AG08395 (cell line): ENCODE measurements around the gene TMEM123.

Experiments used
- DNase-seq: peaks from one replicate; pipeline ENCODE4 v3.0.0; 2012; ENCODE audit warnings: mixed read lengths, low spot score

The TMEM123 gene

DNA sequence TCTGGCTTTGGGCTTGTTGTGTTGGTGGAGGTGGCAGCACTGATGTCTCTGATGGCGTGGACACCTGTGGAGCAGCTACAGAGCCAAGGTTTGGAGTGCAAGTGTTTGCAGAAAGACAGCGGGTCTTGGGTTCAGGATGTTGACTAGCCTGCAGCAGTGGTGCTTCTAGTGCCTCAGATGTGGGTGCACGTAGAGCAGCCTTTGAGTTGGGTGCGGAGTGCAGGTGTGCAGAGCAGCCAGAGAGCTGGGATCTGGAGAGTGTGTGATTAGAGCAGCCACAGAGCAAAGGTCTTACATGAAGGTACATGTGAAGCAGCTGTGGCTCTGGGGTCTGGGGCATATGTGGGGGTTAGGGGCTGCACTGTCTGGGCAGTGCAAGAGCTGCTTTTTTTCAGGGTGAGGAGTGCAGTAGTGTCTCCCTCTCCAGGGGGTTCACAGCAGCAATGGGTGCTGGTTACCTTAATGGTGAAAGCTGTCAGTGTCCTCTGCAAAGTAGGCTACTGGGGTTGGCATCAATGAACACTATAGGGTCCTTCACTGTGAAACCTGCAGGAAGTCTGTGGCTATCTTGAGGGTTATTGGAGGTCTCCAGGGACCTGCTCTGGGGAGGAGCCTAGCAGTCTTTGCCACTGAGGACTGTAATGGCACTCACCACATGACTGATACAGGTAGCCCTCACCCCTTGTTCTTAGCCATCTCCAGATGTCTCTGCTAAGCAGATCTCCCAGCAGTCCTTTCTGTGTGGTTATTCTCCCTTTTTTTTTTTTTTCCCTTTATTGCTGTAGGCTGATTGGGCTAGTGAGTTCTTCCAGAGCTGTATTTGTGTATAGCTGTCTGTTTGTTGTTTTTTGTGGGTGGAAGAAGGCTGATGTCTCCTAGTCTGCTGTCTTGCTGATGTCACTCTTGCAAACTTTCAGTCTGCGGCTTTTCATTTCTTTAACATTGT is 91.2 kb downstream of the TMEM123 start:
- no peak for DNase-seq

GRCh38 chr11:102360681-102361080 is 91.9 kb downstream of the TMEM123 start:
- DNase-seq = no peak

DNA sequence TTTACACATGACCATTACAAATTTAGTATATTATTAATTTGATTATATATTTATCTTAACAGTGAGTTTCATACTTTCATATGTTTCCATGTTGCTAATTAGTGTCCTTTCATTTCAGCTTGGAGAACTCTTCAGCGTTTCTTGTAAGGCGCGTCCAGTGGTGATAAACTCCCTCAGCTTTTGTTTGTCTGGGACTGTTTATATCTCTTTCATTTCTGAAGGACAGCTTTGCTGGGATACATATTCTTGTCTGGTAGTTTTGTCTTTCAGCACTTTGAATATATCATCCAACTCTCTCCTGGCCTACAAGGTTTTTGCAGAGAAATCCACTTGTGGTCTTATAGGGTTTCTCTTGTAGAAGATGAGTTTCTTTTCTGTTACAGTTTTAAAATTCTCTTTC is 93.2 kb downstream of the TMEM123 start:
- no peak for DNase-seq

- no peak for DNase-seq
These were observed 95.4 kb downstream of the TMEM123 start for GRCh38 chr11:102357116-102357515.

DNA sequence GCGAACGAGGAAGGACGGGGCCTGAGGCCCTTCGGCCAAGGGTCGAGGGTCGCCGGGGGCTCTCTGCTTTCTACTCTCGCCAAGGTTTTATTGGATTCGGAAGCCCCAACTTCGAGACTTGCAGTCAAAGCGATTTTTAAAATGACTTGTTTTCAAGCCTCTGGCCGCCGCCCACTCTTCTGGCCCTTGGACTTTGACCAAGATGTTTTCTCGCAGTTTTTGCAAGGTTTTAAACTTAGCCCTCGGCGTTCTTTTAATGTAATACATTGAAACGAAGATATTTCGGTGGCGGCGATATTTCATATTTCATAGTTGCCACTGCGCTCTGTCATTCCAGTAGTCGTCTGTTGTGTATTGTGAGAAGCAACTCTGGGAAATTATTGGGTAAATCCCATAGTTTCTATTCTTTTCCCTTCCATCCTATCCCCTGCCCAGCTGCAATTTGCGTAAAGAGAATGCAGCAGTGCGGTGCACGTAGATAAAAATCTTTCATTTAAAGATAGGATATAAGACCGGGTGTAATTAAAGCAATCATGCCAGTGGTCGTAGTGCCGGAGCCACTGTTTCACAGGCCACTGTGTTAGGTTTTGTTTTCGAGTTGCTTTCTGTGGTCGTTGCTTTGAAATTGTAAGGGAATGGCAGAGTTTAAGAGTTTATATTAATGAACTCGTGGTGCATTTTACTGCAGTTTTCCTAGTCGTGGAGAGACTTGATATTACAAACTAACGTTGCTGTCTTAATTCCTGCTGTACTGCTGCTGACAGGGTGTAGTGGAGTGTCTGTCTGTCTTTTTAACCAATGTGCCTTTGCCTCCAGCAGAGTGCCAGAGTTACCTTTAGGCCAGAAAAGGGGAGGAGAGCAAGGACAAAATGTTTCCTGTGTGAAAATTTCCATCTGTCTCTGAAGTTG is 104.8 kb downstream of the TMEM123 start:
- no peak for DNase-seq

GRCh38 chr11:102346748-102347461 is 105.7 kb downstream of the TMEM123 start, which contains the start of gene BIRC2:
TSS of gene BIRC2 (plus strand) at chr11:102347214. CDS start at chr11:102349855, 2,641 bp downstream.
- peak; percentile 88 for DNase-seq

DNA sequence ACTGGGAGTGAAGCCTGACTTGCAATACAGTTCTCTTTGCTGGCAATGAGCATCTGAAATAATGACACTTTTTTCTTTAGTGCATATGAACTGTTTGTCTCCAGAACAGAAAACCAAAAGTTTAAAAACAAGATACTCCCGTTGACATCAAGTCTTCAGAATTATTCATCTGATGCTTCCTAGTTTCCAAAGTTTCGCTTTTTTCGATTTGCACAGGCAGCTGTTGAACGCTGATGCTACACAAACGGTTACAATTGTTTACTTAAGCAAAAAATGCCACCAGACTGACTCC is 106.2 kb downstream of the TMEM123 start:
- no peak for DNase-seq
